GM23338 (cell line): ENCODE data around the gene SLC25A22. TPM values are rescaled to one million over a fixed set of nuclear protein-coding genes. Genes with fewer than 3 reads are reported as not detected.
A peak's percentile ranks its signal among the peaks of the same experiment; 100 is the strongest.

ENCODE experiments used
- ATAC-seq: fragments of 200-7000 bp; cut with Tn5 transposase; 3 replicates; pipeline ENCODE4 v1.9.1; 2020
- DNase-seq: peaks from one replicate; pipeline ENCODE4 v3.0.0-alpha.2; 2015; ENCODE audit warnings: low spot score
- H2AFZ ChIP-seq: fragments of 200-600 bp; sonication (generic); 2 replicates; pipeline ENCODE4 v1.8.0; 2016; ENCODE audit warnings: antibody characterized with exemption, mild to moderate bottlenecking, moderate library complexity
- H3F3A ChIP-seq: fragments of 200-600 bp; sonication (generic); replicated peaks from 2 replicates; pipeline ENCODE4 v1.8.0; 2017; ENCODE audit warnings: antibody characterized with exemption, mixed run types, low read depth
- H3K27ac ChIP-seq: fragments of 200-600 bp; sonication (generic); 2 replicates; pipeline ENCODE4 v1.6.1; 2016; ENCODE audit warnings: low read depth
- H3K27me3 ChIP-seq: fragments of 200-600 bp; sonication (generic); 2 replicates; pipeline ENCODE4 v1.8.0; 2016; ENCODE audit warnings: mild to moderate bottlenecking, mixed run types, moderate library complexity; ENCODE audit not compliant: insufficient read depth
- H3K36me3 ChIP-seq: fragments of 200-600 bp; sonication (generic); 2 replicates; pipeline ENCODE4 v1.8.0; 2016; ENCODE audit warnings: mild to moderate bottlenecking; ENCODE audit not compliant: insufficient read depth
- H3K4me1 ChIP-seq: fragments of 200-600 bp; sonication (generic); 2 replicates; pipeline ENCODE4 v1.8.0; 2016; ENCODE audit warnings: mild to moderate bottlenecking, moderate library complexity; ENCODE audit not compliant: insufficient read depth
- H3K4me2 ChIP-seq: fragments of 200-600 bp; sonication (generic); 2 replicates; pipeline ENCODE4 v1.7.1; 2017; ENCODE audit warnings: mixed run types
- H3K4me3 ChIP-seq: fragments of 200-600 bp; sonication (generic); 2 replicates; pipeline ENCODE4 v1.6.1; 2016; ENCODE audit warnings: mixed run types
- H3K79me2 ChIP-seq: fragments of 200-600 bp; sonication (generic); replicated peaks from 2 replicates; pipeline ENCODE4 v1.8.0; 2017; ENCODE audit warnings: mild to moderate bottlenecking; ENCODE audit not compliant: insufficient read depth
- H3K9me2 ChIP-seq: fragments of 200-600 bp; sonication (generic); 2 replicates; pipeline ENCODE4 v1.8.0; 2017; ENCODE audit not compliant: insufficient read depth
- H4K20me1 ChIP-seq: fragments of 200-600 bp; sonication (generic); replicated peaks from 2 replicates; pipeline ENCODE4 v1.8.0; 2017; ENCODE audit warnings: mild to moderate bottlenecking; ENCODE audit not compliant: insufficient read depth
- H3K27ac Mint-ChIP-seq: 2 replicates; pipeline ENCODE4 v1.8.0; 2020; ENCODE audit warnings: inconsistent platforms, mild to moderate bottlenecking, moderate library complexity, mixed read lengths
- H3K27me3 Mint-ChIP-seq: 3 replicates; pipeline ENCODE4 v1.8.0; 2022; ENCODE audit warnings: low read depth, mild to moderate bottlenecking, moderate library complexity, mixed read lengths, inconsistent platforms; ENCODE audit not compliant: insufficient read depth, poor library complexity
- H3K36me3 Mint-ChIP-seq: 3 replicates; pipeline ENCODE4 v1.8.0; 2021; ENCODE audit warnings: low read depth, mild to moderate bottlenecking, inconsistent platforms, moderate library complexity, mixed read lengths
- H3K4me1 Mint-ChIP-seq: 3 replicates; pipeline ENCODE4 v1.8.0; 2020; ENCODE audit warnings: mild to moderate bottlenecking, inconsistent platforms, mixed read lengths
- H3K4me3 Mint-ChIP-seq: 3 replicates; pipeline ENCODE4 v1.8.0; 2021; ENCODE audit warnings: moderate library complexity, mild to moderate bottlenecking, inconsistent platforms, mixed read lengths
- H3K9me3 Mint-ChIP-seq: 3 replicates; pipeline ENCODE4 v1.8.0; 2020; ENCODE audit warnings: moderate library complexity, mild to moderate bottlenecking, inconsistent platforms, mixed read lengths
- EZH2 ChIP-seq: fragments of 200-600 bp; sonication (generic); IDR thresholded peaks from one replicate; pipeline ENCODE4 v1.8.0; 2017; ENCODE audit warnings: antibody characterized with exemption, mild to moderate bottlenecking, low read depth; ENCODE audit not compliant: unreplicated experiment
- NANOG ChIP-seq: IDR thresholded peaks from 2 replicates; pipeline ENCODE4 v1.6.1; 2016; ENCODE audit warnings: antibody characterized with exemption, borderline replicate concordance
- STAT1 ChIP-seq: IDR thresholded peaks from one replicate; pipeline ENCODE4 v1.6.1; 2016; ENCODE audit warnings: antibody characterized with exemption; ENCODE audit not compliant: unreplicated experiment
- ZNF114 ChIP-seq: fragments of 250-450 bp; sonication (Bioruptor Pico); IDR thresholded peaks from 2 replicates; pipeline ENCODE4 v1.5.0; 2020; ENCODE audit warnings: mild to moderate bottlenecking, moderate library complexity
- polyA plus RNA-seq: library from polyadenylated mRNA; unstranded; fragments of >200 nt; fragmentation: Nextera tagmentation; extraction: Ambion mirVana; gene quantifications from 2 replicates; pipeline ENCODE4 v1.2.1, GENCODE V29; 2016
- total RNA-seq: library from RNA; depleted of rRNA; stranded (reverse); fragments of >200 nt; shearing (Covaris generic); gene quantifications from 2 replicates; pipeline ENCODE4 v1.2.3, GENCODE V29; 2014
- TF ChIP-seq, protein P1 (sequence below): fragments of 250-450 bp; sonication (Bioruptor Pico); IDR thresholded peaks from 2 replicates; pipeline ENCODE4 v1.5.0; 2020; ENCODE audit warnings: mild to moderate bottlenecking, moderate library complexity
- TF ChIP-seq, protein P2 (sequence below), 2 experiments: fragments of 200-600 bp in 1 of 2; sonication (generic) in 1 of 2; conservative IDR thresholded peaks; 2 replicates each; pipeline versions ENCODE4 v1.5.1 to v1.6.1; 2016 to 2017; ENCODE audit warnings: antibody characterized with exemption in 2 of 2, low read depth in 2 of 2, mild to moderate bottlenecking in 2 of 2, moderate library complexity in 1 of 2
- TF ChIP-seq, protein P3 (sequence below): IDR thresholded peaks from 2 replicates; pipeline ENCODE4 v1.6.1; 2016; ENCODE audit warnings: antibody characterized with exemption
- TF ChIP-seq, protein P4 (sequence below): IDR thresholded peaks from one replicate; pipeline ENCODE4 v1.6.1; 2018; ENCODE audit warnings: antibody characterized with exemption; ENCODE audit not compliant: unreplicated experiment

The SLC25A22 gene
- total and polyA plus RNA-seq, 2 experiments from 2014 or later: 21.0 to 46.4 TPM

DNA sequence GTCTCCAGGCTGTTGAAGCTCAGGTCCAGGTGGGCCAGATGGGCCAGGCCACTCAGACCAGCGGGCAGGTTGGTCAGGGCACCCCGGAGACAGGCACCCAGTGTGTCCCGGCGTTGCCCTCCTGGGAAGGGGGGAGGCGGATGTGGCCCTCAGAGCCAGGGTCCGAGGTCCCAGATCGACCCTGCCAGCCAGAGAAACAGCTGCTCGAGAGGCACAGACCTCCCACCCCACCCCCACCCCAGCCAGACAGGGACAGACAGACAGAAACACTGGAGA is 5.3 kb upstream of the SLC25A22 start:
- H3K9me3 Mint-ChIP-seq: no peaks in the 10 kb centered on the region
- Histone ChIP-seq H3K9me2 (no peaks in the 10 kb centered on the region), H3K36me3 (no peaks in the 10 kb centered on the region), H3K79me2 (peaks cover 11% of the 10 kb centered on the region), H2AFZ (no peak overlapping the region), H3F3A (peaks cover 24% of the 10 kb centered on the region; the same call in 1 of the 2 replicates), H3K27me3 (no peaks in the 10 kb centered on the region), H3K4me3 (no peak overlapping the region; the same call in 1 of the 2 replicates), H3K4me1 (peaks cover 7% of the 10 kb centered on the region; the same call in 1 of the 2 replicates), H3K27ac (no peak overlapping the region), H3K4me2 (no peak overlapping the region), H4K20me1 (no peaks in the 10 kb centered on the region)
- peaks cover 16% of the 10 kb centered on the region for H3K27me3 Mint-ChIP-seq
- H3K27ac Mint-ChIP-seq: no peak overlapping the region
- TF ChIP-seq, protein P1, sequence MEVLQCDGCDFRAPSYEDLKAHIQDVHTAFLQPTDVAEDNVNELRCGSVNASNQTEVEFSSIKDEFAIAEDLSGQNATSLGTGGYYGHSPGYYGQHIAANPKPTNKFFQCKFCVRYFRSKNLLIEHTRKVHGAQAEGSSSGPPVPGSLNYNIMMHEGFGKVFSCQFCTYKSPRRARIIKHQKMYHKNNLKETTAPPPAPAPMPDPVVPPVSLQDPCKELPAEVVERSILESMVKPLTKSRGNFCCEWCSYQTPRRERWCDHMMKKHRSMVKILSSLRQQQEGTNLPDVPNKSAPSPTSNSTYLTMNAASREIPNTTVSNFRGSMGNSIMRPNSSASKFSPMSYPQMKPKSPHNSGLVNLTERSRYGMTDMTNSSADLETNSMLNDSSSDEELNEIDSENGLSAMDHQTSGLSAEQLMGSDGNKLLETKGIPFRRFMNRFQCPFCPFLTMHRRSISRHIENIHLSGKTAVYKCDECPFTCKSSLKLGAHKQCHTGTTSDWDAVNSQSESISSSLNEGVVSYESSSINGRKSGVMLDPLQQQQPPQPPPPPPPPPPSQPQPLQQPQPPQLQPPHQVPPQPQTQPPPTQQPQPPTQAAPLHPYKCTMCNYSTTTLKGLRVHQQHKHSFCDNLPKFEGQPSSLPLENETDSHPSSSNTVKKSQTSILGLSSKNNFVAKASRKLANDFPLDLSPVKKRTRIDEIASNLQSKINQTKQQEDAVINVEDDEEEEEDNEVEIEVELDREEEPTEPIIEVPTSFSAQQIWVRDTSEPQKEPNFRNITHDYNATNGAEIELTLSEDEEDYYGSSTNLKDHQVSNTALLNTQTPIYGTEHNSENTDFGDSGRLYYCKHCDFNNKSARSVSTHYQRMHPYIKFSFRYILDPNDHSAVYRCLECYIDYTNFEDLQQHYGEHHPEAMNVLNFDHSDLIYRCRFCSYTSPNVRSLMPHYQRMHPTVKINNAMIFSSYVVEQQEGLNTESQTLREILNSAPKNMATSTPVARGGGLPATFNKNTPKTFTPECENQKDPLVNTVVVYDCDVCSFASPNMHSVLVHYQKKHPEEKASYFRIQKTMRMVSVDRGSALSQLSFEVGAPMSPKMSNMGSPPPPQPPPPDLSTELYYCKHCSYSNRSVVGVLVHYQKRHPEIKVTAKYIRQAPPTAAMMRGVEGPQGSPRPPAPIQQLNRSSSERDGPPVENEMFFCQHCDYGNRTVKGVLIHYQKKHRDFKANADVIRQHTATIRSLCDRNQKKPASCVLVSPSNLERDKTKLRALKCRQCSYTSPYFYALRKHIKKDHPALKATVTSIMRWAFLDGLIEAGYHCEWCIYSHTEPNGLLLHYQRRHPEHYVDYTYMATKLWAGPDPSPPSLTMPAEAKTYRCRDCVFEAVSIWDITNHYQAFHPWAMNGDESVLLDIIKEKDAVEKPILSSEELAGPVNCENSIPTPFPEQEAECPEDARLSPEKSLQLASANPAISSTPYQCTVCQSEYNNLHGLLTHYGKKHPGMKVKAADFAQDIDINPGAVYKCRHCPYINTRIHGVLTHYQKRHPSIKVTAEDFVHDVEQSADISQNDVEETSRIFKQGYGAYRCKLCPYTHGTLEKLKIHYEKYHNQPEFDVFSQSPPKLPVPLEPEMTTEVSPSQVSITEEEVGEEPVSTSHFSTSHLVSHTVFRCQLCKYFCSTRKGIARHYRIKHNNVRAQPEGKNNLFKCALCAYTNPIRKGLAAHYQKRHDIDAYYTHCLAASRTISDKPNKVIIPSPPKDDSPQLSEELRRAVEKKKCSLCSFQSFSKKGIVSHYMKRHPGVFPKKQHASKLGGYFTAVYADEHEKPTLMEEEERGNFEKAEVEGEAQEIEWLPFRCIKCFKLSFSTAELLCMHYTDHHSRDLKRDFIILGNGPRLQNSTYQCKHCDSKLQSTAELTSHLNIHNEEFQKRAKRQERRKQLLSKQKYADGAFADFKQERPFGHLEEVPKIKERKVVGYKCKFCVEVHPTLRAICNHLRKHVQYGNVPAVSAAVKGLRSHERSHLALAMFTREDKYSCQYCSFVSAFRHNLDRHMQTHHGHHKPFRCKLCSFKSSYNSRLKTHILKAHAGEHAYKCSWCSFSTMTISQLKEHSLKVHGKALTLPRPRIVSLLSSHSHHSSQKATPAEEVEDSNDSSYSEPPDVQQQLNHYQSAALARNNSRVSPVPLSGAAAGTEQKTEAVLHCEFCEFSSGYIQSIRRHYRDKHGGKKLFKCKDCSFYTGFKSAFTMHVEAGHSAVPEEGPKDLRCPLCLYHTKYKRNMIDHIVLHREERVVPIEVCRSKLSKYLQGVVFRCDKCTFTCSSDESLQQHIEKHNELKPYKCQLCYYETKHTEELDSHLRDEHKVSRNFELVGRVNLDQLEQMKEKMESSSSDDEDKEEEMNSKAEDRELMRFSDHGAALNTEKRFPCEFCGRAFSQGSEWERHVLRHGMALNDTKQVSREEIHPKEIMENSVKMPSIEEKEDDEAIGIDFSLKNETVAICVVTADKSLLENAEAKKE (CRISPR knock-in tag): no peak
- TF ChIP-seq, protein P2, sequence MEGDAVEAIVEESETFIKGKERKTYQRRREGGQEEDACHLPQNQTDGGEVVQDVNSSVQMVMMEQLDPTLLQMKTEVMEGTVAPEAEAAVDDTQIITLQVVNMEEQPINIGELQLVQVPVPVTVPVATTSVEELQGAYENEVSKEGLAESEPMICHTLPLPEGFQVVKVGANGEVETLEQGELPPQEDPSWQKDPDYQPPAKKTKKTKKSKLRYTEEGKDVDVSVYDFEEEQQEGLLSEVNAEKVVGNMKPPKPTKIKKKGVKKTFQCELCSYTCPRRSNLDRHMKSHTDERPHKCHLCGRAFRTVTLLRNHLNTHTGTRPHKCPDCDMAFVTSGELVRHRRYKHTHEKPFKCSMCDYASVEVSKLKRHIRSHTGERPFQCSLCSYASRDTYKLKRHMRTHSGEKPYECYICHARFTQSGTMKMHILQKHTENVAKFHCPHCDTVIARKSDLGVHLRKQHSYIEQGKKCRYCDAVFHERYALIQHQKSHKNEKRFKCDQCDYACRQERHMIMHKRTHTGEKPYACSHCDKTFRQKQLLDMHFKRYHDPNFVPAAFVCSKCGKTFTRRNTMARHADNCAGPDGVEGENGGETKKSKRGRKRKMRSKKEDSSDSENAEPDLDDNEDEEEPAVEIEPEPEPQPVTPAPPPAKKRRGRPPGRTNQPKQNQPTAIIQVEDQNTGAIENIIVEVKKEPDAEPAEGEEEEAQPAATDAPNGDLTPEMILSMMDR (conservative IDR thresholded peaks at IDR 0.05; ENCODE audit: low read depth in 2 of 2): no peak
- TF ChIP-seq, protein P3, sequence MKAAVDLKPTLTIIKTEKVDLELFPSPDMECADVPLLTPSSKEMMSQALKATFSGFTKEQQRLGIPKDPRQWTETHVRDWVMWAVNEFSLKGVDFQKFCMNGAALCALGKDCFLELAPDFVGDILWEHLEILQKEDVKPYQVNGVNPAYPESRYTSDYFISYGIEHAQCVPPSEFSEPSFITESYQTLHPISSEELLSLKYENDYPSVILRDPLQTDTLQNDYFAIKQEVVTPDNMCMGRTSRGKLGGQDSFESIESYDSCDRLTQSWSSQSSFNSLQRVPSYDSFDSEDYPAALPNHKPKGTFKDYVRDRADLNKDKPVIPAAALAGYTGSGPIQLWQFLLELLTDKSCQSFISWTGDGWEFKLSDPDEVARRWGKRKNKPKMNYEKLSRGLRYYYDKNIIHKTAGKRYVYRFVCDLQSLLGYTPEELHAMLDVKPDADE: no peak
- TF ChIP-seq, protein P4, sequence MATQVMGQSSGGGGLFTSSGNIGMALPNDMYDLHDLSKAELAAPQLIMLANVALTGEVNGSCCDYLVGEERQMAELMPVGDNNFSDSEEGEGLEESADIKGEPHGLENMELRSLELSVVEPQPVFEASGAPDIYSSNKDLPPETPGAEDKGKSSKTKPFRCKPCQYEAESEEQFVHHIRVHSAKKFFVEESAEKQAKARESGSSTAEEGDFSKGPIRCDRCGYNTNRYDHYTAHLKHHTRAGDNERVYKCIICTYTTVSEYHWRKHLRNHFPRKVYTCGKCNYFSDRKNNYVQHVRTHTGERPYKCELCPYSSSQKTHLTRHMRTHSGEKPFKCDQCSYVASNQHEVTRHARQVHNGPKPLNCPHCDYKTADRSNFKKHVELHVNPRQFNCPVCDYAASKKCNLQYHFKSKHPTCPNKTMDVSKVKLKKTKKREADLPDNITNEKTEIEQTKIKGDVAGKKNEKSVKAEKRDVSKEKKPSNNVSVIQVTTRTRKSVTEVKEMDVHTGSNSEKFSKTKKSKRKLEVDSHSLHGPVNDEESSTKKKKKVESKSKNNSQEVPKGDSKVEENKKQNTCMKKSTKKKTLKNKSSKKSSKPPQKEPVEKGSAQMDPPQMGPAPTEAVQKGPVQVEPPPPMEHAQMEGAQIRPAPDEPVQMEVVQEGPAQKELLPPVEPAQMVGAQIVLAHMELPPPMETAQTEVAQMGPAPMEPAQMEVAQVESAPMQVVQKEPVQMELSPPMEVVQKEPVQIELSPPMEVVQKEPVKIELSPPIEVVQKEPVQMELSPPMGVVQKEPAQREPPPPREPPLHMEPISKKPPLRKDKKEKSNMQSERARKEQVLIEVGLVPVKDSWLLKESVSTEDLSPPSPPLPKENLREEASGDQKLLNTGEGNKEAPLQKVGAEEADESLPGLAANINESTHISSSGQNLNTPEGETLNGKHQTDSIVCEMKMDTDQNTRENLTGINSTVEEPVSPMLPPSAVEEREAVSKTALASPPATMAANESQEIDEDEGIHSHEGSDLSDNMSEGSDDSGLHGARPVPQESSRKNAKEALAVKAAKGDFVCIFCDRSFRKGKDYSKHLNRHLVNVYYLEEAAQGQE: no peak
- no peak for TF ChIP-seq STAT1
- TF ChIP-seq NANOG: no peak
- no peak for TF ChIP-seq ZNF114 (CRISPR knock-in tag)
- TF ChIP-seq EZH2: no peak
- no peak for ATAC-seq
- peaks cover 7% of the 10 kb centered on the region; the same call in 2 of the 3 replicates for H3K4me1 Mint-ChIP-seq
- DNase-seq: no peak
- H3K36me3 Mint-ChIP-seq: peaks cover 2% of the 10 kb centered on the region; the same call in 1 of the 3 replicates
- H3K4me3 Mint-ChIP-seq: peak overlapping the region; percentile 76; the same call in 1 of the 3 replicates
